Stimulated activated CD4-positive, alpha-beta T cell treated with anti-CD3 and anti-CD28 coated beads, Interleukin-12 subunit alpha, Interleukin-12 subunit beta, amount 100 ng/mL, for 48 hours (primary cell): ENCODE measurements around the gene SRC.

Experiments used
- DNase-seq, 3 donors: peaks; one replicate each; pipeline ENCODE4 v3.0.0-alpha.2; 2020; ENCODE audit warnings: low read depth in 2 of 3, low spot score in 1 of 3

SRC gene

DNA sequence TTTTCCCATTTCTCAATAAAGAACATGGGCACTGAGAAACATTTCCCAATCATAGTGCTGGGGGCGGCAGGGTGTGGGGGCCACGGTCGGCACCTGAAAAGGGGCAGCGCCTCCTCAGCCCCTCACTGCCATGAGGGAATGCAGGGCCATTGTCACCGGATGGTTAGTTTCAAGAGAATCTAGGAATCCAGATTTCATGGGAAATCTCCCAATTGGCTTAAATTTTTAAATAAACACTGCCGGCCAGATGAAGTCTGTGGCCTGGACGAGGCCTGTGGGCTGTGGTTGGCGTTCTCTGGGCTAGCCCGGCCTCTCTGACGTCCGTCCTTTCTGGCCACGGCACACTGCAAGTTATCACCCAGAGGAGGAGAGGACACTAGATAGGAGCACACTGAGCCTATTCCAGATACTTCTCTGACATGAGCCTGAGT is 30.9 kb upstream of the SRC start:
- no peak for DNase-seq

DNA sequence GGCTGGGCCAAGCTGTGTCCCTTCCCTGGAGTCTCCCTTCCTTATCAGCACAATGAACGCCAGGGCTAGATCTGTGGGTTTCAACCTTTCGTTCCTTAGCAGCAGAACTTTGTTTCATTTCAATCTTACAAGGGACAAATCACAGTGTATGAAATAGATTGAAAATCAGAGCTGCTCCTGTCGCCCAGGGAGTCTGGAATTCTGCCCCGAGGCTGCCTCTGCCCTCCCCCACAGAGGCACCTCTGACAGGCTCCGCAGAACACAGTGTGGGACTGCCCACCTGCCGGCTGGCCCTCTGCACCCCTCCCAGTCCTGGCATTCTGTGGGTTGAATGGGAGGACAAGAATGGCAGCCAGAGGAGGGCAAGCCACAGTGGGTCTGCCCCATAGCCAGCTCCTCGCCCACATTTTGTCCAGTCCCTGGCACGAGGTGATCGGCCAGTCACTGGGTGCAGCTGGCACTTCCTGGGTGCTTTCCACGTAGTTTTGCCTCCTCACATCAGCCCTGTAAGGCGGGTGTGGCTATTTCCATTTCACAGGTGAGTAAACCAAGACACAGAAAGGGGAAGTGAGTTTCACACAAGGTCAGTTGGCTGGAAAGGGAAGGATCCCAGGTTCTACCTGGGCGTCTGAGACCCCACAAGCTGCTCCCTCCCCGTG is 30.4 kb upstream of the SRC start:
- DNase-seq: no peak

DNA sequence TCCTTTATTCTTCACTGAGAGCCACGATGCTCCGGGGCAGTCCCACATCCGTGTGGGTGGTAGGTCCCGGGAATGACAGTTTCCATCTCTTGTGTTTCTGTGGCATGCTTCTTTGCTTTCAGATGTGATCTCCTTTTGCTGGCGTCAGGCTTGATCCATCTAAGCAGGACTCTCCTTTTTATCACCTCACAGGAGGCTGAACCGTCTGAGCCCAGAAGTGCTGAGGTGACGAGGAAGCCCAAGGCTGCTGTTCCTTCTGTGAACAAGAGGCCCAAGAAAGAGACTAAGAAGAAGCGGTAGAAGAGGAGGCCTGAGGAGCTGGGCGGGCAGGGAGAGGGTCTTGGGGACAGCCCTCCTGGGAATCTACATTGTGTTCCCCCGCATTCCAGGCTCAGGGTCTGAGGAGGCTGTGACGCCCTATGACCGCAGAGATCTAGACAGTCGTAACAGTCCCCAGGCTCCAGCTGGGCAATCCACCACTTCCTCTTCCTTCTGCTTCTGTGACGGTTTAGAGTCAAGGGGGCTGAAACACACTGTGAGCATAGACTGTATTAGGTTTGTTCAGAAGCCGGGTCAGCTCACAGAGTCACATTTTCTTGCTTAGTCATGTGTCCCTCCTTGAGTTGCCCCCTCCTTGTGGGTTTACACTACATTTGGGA is 29.7 kb upstream of the SRC start:
- DNase-seq: no peak

DNA sequence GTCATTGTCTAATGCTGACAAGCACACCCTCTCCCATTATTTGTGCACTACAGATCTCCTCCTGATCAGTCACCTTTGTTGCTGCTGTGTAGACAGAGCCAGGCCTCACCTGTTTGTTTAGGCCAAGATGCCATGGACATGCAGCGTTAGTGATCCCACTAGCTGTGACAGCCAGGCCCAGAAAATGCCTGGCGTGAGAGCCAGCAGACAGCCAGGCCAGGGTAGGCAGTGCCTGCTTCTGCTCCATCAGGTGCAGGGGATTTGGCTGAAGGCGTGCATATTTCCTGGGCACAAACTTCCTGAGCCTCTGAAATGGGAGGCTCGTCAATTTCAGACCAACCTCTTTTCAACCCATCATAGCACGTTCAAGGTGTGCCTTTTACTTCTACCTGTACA is 29.2 kb upstream of the SRC start:
- DNase-seq: no peak

DNA sequence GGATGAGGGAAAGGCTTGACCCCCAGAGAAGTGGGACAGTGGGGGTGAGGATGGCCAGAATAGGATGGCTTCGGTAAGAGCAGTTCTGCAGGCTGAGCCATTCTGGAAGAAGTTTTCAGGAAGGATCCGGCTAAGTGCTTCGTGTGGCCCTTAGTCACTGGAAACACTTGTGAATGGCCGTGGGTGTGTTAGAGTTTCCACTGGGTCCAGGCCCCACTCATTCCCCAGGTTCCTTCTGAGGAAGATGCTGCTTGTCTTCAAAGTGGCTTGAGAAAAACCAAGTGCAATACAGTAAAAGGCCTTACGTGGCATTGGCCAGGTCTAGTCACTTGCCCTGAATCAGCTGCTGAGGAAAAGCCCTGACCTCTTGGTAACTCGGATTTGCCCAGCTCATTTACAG is 28.6 kb upstream of the SRC start:
- DNase-seq: no peak

DNA sequence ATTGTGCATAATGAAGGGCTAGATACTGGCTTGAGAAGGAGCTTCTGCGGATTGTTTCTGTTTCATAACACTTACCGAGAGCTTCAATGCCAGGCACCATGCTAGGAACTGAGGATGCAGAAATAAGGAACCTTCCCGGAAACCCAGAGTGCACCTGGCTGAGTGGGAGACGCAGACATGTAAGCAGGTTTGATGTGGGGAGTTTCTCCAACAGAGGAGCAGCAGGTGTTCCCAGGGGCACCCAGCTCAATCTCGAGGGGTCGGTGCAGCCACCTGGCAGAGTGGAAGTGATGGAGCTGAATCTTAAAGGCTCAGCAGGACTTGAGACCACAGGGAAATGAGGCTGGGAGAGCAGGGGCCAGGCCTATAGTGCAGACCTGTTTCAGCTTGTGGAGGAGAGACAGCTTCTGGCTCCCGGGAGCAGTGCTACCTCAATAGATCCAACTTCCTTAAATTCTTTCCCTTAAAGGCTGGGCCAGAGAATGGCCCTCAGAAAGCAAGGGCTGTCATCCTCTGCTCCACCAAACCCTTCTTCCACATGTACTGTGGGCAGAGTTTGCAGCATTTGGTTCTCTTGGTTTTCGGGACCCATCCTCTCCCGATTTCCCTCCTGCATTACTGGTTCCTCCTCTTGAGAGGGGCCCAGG is 27.8 kb upstream of the SRC start:
- no peak for DNase-seq

DNA sequence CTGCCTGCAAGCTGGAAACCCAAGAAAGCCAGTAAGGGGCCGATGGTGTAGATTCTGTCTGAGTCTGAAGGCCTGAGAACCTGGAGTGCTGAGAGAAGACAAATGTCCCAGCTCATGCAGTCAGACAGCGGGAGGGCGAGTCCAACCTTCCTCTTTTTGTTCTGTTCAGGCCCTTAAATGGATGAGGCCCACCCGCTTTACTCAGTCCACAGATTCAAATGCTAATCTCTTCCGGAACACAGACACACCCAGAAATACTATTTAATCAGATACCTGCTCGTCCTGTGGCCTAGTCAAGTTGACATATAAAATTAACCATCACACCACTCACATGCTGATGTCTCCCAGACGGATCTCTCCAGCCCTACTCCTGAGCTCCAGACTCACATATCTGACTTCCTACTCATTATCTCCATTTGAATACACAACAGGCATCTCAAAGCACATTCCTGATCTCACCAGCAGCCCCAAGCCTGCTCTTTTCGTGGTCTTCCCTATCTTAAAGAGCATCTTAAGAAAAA is 26.7 kb upstream of the SRC start:
- no peak for DNase-seq

DNA sequence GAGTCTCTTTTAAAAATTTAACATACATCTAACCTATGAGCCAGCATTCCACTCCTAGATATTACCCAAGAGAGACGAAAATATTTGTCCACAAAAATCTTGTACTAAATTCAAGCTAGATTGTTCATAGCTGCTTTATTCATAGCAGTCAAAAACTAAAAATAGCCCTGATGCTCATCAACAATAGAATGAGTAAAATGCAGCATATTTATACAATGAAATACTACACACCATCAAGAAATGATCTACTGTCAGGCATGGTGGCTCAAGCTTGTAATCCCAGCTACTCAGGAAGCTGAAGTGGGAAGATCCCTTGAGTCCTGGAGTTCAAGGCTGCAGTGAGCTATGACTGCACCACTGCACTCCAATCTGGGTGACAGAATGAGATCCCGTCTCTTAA is 22.0 kb upstream of the SRC start:
- DNase-seq: no peak

DNA sequence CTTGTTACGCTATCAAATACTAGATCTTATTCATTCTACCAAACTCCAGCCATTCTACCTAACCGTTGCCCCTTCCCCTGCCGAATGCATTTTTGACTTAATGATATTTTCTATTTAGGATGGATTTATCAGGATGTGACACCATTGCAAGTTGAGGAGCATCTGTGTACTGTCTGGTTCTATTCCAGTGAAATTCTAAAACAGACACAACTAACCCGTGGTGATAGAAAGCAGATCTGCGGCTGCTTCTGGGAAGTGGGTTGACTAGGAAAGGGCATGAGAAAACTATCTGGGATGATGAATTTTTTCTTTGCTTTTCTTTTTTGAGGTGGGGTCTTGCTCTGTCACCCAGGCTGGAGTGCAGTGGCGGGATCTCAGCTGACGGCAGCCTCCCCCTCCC is 20.7 kb upstream of the SRC start:
- no peak for DNase-seq

DNA sequence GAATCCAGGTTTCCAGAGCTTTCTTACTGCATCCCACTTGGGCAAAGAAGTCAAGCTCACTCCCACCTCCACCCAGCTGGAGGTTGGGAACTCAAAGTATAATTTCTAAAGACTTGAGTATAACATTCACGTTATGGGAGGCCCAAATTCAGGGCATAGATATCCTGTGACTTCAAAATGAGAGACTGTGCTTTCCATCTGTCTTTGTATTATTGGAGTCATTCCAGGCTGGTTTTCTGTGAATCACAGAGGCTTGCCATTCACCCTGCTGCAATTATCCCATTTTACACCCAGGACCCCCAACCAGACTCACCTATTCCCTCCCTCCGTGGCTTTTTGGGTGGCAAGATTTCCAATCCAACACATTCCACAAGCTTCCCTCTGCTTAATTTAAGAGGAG is 19.3 kb upstream of the SRC start:
- no peak for DNase-seq

DNA sequence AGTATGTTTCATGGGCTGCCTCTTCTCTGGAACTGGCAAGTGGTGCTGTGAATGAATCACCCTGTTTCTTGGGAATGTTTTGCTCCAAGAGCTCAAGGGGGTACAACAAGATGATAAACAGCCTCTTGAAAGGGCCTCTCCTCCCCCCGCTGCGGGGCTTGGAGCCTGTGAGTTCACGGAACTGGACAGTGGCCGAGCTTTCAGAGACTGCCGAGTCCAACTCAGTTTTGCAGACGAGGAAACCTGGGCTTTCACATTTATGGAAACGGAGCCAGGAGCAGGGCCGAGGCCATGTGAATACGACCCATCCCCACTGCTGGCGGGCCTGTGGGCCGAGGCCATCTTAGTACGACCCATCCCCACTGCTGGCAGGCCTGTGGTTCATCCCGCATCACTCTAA is 18.2 kb upstream of the SRC start:
- no peak for DNase-seq

DNA sequence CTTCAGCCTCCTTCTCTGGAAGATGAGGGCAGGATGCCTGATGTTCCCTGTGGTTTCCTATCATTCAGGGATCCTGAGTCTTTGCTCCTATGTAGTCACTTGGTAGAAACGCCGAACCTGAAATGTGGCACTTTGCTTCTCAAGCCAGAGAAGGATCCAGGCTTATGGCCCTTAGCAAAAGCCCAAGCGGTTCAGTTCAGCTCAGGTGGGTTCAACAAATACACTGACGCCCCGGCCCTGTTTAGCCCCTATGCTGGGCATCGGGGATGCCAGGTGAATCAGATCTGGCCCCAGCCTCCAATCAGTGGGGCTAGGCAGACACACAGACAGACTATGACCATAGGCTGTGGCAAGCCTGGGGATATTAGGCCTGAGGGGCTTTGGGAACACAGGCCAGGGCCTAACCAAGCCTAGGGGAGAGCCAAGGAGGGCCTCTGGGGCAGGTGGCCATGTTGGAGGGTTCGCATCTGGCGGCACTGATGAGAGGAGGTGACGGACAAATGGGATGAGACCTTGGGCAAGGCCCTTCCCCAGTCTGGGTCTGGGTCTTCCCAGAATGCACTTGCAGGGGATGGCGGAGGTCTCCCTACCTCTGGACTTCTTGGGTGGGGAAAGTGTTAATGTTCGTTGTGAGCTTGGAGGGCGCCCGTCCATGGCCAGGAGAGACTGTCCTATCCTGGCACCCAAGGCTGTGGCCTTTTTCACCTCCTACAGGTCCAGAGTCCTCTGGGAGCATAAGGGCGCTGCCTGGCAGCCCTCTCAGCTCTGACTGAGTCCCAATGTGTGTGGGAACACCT is 17.6 kb upstream of the SRC start:
- DNase-seq: no peak

DNA sequence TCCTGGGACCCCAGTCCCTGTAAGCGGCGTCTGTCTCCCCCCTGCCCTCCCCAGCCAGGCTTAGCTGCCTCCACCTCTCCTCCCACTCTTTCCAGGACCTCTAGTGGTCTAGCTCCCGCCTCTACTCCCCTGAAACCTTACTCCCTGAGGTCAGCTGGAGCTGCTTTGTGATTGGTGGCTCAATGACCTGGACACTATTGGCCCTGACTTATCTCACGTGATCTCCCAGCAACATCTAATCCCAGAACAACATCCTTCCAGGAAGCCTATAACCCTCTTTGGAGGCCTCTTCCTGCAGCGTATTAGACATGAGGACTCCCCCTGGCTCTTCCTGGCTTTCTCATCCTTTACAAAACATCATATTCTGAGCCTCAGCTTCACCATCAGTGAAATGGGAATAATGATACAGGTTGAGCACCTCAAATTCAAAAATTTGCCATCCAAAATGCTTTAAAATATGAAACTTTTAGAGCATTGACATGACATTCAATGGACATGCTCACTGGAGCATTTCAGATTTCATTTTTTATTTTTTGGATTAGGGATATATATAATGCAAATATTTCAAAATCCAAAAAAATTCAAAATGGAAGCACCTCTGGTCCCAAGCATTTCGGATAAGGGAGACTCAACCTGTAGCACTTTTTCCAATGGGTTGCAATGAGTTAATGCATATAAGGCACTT is 16.3 kb upstream of the SRC start:
- DNase-seq: no peak

DNA sequence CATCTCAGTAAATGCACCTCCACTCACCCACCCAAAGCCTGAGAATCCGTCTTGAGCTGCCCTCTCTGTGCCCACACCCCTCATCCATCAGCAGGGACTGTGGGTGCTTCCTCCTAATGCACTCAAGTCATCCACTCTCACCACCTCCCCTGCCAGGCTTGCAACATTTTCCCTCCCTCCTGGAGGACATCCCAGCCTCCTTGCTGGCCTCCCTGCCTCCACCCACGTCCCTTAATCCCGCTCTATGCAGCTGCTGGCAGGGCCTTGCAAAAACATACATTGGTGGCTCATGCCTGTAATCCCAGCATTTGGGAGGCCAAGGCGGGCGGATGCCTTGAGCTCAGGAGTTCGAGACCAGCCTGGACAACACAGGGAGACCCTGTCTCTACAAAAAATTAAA is 15.6 kb upstream of the SRC start:
- DNase-seq: no peak

DNA sequence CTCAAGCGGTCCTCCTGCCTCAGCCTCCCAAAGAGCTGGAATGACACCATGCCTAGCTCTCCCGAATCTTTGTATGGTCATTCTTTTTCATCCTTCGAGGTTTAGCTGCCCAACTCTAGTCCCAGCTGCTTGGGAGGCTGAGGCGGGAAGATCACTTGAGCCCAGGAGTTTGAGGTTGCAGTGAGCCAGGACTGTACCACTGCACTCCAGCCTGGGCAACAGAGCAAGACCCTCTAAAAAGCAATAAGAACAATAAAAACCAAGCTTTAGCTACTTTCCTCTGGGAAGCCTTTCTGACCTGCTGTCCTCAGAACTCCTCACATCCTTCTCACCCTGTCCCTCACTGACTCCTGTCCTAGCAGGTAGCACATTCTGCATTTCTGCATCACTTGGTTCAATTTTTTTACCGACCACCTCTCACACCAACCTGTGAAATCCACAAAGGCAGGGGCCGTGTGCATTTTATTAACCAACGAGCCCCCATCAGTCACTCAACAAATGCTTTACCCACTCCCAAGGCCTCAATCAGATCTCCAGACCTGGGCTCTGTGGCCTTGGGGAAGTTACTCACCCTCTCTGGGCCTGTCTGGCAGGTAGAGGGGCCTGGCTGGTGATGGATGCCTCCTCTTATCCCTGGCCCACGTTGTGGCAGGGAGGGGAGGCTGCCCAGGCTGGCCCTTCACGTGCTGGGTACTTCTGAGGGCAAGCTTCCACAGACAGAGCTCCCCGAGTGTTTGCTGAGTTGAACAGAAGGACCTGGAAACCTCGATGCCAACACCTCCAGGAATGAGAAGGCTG is 14.7 kb upstream of the SRC start:
- DNase-seq: no peak

DNA sequence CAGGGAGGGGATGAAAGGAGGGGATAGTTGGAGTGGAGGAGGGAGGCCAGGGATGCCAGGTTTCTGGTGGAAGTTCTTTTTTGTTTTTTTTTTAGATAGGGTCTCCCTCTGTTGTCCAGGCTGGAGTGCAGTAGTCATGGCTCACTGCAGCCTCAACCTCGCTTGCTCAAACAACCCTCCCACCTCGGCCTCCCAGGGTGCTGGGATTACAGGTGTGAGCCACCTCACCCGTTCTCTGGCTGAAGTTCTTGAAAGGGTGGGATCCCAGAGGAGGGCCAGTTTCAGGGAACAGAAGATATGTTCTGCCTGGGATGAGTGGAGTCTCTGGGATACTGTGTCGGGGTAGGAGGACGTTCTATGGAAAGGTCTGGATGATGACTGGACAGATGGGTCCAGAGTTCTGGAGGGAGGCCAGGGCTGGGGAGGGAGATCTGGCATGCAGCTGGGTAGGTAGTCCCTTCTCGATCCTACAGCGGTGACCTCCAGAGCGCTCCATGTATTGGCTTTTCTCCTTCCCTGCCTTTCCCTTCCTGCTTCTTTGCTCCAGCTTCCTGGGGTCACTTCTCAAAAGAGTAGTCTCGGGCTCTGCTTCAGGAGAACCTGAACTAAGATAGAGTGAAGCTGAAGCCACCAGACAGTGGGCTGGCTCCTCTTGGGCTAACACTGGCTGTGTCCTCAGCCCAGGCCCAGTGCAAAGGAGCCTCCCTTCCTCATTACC is 12.7 kb upstream of the SRC start:
- no peak for DNase-seq

DNA sequence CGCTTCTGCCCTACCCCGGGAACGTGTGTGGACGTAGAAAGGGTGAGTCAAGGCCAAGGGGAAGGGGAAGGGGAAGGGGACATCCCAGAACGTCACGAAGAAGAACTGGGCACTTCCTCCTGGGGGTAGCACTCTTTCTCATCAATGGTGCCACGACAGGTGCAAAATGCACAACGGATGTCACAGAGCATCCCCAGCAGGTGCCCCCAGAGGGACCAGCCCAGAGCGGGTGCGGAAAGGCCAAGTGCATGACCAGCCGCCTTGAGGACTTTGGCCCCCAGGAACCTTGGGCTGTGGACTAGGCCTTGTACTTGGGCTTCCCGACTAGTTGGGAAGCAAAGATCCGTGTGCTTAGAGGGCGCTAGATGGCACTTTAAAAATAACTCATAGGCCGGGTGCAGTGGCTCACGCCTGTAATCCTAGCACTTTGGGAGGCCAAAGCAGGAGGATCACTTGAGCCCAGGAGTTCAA is 12.1 kb upstream of the SRC start:
- DNase-seq: no peak

DNA sequence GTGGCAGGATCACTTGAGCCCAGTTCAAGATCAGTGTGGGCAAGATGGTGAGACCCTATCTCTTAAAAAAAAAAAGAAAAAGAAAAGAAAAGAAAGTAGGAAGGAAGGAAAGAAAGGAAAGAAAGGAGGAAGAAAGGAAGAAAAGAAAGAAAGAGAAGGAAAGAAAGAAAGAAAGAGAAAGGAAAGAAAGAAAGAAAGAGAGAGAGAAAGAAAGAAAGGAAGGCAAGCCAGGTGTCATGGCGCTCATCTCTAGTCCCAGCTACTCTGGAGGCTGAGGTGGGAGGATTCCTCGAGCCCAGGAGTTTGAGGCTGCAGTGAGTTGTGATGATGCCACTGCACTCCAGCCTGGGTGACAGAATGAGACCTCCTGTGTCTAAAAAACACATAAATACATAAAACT is 11.5 kb upstream of the SRC start:
- no peak for DNase-seq

DNA sequence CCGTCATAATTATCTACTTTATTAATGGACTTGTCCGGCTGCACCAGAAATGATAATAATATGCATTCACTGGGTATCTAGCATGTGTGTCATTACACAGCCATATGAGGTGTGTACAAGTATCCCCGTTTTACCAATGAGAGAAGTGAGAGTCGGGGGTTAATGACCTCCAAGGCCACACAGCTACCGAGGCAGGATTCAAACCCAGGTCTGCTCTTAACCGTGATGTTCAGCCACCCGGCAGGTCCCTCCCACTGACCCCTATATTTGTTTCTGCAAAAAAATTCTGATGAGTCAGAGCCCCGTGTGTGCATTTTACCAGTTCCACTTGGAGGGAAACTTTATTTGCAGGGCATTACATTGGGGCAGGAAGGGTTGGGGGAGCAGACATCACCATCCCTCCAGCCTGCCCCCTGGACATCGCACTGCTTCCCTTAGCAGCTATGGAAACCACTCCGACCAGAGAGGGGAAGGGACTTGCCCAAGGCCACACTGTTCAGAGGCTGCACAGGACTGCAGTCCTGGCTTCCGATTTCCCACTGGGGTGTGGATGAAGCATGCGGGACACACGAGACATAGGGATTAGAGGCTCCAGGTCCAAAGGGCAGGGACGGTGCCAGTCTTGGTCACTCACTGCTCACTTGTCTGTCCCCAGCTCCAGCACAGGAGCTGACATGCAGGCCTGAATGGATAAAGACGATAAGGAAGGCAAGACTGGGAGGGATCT is 10.1 kb upstream of the SRC start:
- no peak for DNase-seq
